Suppressor macrophage (primary cell): Measurements from ENCODE around the gene SPIN1.
"Not testable (repeated sequence)": the region's sequence is repeated elsewhere in the genome, so short reads cannot be mapped to it uniquely, and the experiment has no call there.

Experiments
- DNase-seq, 4 experiments: peaks; one replicate each; pipeline ENCODE4 v3.0.0-alpha.2; 2020 to 2022
- total RNA-seq, 17 experiments: gene quantifications; one replicate each; lab custom pipeline; 2026; ENCODE audit warnings: mixed read lengths in 6 of 17, inconsistent platforms in 3 of 17; lab: John Stamatoyannopoulos, UW

Gene SPIN1
- 14.6 to 101 (median 60.4) reads per million in 17 experiments for total RNA-seq

DNA sequence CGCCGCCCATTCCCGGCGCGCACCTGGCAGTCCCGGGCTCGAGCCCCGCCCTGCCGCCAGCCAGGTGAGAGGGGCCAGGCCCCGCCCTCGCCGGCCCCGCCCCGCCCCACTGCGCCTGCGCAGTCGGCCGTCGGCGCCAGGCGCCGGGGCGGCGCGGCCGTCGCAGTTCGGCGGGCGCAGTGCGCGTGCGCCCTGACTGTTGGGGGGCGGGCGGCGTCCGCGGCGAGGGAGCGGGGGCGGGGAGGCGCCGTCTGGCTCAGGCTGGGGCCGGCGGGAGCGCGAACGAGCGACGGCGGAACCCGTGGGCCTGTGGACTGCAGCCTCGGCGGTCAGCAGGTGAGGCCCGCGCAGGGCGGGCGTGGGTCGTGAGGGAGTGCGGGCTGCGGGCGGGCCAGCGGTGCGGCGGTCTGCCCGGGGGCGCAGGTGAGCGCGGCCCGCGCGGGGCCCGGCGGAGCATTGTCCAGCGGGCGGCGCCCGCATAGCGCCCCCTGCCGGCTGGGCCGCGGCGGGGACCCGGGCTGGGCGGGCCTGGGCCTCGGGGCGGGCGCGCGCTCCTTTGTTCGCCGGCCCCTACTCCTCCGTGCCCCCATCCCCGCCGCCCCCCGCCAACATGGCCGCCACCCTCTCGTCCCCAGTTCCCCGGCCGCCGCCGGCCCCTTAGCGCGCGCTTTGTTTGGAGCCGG is at the start of gene SPIN1:
Gene SPIN1 (plus strand): TSS at position 242 of the 683 bp plus-strand sequence. CDS start 38,096 bp downstream, outside the sequence.
- DNase-seq: peak; percentile 90 to 98 (median 96)

DNA sequence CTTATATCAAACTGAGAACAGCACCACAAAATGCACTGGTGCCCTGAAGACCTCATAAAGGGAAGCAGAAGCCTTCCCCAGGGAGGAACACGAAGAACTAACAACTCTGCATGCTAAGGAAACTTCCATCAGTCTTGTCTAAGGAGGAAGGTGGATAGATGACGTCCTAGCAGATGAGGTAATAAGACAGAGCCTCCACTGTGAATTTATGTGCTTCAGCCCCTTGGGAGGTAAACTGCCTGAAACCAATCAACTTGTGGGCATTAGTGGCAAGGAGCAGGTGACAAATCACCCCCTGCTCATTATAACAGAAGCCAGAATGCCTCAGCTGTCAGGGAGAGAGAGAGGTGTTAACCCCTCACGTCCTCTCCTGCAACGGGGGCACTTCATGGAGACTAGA is 48.9 kb upstream of the SPIN1 start:
- peak; percentile 51 to 69 (median 58) for DNase-seq

DNA sequence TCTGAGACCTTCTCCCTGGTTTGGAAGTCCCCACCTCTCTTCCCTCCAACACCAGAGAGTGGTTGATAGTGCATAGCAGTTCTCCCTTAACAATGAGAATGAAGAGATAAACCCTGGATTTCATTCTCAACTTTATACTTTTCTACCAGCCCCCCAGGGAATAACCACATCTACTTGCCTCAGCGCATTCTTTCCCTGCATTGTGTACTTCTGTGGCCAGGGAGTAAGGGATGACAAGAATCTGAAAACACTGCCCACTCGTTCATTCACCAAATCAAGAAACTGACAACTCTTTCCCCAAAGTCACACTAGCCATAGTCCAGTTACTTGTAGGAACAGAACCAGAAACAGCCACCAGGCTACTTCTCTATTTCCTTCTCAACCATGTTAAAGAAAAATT is 46.0 kb upstream of the SPIN1 start:
- DNase-seq: no peak

DNA sequence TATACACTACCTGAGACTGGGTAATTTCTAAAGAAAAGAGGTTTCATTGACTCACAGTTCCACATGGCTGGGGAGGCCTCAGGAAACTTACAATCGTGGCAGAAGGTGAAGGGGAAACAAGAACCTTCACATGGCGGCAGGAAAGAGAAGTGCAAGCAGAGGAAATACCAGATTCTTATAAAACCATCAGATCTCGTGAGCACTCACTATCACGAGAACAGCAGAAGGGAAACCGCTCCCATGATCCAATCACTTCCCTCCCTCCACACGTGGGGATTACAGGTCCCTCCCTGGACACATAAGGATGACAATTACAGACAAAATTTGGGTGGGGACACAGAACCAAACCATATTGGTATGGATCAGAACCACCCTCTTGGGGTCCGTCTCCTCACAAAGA is 44.2 kb upstream of the SPIN1 start:
- DNase-seq: peak in 3 of 4 experiments; percentile 15 to 19 (median 17)

DNA sequence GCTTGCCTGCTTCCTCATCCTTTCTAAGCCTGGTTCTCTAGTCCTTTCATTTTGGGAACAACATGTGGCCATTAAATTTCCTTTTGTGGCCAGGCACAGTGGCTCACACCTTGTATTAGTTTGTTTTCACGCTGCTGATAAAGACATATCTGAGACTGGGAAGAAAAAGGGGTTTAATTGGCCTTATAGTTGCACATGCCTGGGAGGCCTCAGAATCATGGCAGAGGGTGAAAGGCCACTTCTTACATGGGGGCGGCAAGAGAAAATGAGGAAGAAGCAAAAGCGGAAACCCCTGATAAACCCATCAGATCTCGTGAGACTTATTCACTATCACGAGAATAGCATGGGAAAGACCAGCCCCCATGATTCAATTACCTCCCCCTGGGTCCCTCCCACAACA is 37.9 kb upstream of the SPIN1 start:
- DNase-seq: peak in 3 of 4 experiments; percentile 10 to 32 (median 28)

DNA sequence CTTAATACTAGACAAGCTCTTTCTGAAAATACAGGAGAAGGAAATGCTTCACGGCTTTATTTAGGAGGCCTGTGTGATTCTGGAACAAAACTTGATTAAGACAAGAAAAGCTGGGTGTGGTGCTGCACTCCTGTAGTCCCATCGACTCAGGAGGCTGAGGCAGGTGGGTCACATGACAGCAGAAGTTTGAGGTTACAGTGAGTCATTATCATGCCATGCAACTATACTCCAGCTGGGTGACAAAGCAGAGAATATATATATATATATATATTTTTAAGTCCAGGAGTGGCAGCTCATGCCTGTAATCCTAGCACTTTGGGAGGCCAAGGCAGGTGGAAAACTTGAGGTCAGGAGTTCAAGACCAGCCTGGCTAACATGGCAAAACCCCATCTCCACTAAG is 33.1 kb upstream of the SPIN1 start:
- DNase-seq: no peak

DNA sequence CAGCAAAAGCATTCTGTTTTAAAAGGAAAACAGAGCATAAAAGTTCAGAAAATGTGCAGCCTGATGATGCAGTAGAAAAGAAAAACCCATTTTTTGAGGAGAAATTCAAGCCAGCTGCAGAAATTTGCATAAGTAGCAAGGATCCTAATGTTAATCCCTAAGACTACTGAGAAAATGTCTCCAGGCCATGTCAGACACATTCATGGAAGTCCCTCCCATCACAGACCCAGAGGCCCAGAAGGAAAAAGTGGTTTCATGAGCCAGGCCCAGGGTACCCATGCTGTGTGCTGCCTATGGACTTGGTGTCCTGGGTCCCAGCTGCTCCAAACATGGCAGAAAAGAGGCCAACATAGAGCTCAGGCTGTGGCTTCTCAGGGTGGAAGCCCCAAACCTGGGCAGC is 31.0 kb upstream of the SPIN1 start:
- not testable (repeated sequence) for DNase-seq

DNA sequence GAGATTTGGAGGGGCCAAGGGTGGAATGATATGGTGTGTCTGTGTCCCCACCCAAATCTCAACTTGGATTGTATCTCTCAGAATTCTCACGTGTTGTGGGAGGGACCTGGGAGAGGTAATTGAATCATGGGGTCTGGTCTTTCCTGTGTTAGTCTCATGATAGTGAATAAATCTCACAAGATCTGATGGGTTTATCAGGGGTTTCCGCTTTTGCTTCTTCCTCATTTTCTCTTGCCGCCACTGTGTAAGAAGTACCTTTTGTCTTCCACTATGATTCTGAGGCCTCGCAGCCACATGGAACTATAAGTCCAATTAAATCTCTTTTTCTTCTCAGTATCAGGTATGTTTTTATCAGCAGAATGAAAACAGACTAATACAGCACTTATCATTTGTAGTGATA is 29.5 kb upstream of the SPIN1 start:
- DNase-seq: peak; percentile 15 to 54 (median 21)

DNA sequence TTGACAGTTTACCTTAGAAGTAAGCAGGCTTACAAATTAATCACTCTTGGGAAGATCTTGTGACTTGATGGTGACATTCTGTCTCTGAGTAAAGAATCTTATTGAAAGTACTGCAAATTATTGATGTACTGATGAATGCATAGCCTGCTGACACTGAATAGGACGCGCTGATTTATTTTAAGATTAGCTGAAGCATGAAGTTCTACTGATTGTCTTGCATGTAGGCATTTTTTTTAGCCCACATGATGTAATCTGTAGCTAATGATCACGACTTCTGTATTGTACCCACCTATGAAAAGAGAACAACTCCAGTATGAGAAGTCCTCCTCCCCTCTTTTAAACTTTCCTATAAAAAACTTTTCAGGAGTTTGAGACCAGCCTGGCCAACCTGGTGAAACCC is 28.3 kb upstream of the SPIN1 start:
- DNase-seq: no peak

DNA sequence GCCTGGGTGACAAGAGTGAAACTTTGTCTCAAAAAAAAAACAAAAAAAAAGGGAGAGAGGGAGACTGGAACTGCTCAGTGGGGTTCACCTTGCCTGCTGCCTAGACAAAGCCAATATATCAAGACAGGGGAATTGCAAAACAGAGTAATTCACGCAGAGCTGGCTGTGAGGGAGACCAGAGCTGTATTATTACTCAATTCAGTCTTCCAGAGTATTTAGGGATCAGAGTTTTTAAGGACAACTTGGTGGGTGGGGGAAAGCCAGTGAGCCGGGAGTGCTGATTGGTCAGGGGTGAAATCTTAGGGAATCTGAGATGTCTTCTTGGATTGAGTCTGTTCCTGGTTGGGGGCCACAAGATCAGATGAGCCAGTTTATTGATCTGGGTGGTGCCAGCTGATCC is 25.6 kb upstream of the SPIN1 start:
- no peak for DNase-seq

DNA sequence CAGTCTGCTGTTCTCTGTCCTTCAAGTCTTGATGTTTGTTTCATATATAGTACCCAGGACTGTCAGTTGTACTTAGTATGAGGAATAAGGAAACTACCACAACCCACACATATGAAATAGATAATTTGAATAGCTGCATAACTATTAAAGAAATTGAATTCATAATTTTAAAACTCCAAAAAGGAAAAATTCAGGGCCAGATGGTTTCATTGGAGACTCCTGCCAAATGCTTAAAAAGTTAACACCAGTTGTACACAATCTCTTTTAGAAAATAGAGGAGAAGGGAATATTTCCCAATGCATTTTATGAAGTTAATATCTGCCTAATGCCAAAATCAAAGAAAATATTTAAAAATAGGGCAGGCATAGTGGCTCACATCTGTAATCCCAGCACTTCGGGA is 24.6 kb upstream of the SPIN1 start:
- DNase-seq: no peak

DNA sequence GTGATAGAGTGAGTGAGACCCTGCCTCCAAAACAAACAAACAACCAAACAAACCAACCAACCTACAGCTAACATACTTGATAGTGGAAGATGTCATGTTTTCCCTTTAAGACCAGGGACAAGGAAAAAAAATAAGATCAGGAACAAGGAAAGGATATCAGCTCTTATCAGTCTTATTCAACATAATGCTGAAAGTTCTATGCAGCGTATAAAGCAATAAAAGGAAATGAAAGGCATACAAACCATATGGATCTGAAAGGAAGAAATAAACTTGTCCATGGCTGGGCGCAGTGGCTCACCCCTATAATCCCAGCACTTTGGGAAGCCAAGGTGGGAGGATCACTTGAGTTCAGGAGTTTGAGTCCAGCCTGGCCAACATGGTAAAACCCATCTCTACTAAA is 23.5 kb upstream of the SPIN1 start:
- no peak for DNase-seq

DNA sequence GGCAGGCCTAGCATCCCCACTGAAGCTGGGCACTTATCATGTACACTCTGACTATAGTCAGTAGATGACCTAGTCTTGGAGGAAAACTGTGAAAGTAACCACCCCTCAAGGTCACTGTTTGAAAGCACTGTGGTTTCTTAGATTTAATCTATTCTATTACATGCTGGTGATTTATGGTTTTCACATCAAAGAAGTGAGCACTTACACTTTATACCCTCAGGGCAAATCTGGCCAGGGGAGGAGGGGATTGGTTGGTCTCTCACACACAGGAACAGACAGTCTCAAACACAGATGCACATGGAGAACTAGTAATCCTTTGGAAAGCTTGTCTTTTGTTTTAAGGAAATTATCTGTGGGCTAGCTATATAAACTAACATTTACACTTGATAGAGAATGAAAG is 17.9 kb upstream of the SPIN1 start:
- DNase-seq: no peak

DNA sequence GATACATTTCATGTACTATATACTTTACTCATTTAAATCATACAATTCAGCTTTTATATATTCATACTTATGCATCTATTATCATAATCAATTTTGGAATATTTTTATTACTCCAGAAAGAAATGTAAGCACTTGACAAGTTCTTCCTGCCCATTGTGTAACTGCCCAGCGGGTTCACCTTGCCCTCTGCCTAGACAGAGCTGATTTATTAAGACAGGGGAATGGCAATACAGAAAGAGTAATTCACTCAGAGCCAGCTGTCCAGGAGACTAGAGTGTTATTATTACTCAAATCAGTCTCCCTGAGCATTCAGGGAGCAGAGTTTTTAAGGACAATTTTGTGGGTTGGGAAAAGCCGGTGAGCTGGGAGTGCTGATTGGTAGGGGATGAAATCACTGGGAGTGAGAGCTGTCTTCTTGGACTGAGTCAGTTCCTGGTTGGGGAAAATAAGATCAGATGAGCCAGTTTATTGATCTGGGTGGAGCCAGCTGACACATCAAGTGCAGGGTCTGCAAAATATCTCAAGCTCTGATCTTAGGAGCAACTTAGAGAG is 16.1 kb upstream of the SPIN1 start:
- no peak for DNase-seq

DNA sequence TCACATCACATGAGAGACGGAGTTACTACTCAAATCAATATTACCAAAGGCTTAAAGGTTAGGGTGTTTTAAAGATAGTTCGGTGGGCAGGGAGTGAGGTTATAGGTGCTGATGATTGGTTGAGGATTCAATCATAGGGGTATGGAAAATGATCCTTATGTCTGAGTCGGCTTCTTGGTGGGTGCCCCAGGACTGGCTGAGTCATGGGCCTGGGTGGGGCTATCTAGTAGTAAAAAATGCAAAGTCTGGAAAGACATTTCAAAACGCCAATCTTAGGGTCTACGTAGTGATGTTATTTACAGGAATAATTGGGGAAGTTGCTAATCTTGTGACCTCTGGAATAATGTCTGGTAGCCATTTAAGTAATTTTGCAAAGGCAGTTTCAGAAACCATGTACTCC is 15.2 kb upstream of the SPIN1 start:
- peak; percentile 52 to 79 (median 66) for DNase-seq

DNA sequence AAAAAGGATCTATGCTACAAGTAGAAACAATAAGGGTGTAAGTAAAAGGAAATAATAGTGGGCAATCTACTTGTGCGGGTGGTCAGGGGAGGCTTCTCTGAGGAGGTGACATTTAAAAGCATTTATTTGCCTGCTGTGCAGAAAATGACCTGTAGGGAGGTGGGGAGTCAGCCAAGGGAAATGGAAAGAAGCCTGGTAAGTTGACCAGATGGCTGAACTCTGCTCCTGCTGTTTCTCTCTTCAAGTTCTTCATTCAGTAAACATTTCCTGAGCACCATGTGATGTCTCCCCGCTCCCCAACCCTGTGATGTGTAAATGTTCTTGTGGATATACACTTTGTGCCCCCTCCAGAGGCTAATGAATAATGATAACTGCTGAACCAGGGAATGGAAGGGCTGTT is 9.9 kb upstream of the SPIN1 start:
- DNase-seq: no peak

DNA sequence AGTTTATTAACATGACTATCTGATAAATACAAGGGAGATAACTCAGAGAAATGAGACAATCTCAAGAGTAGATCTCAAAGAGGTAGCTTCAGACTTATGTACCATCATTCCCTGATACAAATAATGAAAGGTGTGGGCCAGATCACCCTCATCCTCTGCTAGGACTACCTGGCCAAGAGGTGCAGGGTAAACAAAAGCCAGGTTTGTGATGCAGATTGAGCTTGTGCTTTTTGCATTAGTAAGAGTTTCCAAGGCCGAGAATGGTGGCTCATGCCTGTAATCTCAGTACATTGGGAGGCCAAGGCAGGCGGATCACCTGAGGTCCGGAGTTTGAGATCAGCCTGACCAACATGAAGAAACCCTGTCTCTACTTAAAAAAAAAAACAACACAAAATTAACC is 8.9 kb upstream of the SPIN1 start:
- no peak for DNase-seq

DNA sequence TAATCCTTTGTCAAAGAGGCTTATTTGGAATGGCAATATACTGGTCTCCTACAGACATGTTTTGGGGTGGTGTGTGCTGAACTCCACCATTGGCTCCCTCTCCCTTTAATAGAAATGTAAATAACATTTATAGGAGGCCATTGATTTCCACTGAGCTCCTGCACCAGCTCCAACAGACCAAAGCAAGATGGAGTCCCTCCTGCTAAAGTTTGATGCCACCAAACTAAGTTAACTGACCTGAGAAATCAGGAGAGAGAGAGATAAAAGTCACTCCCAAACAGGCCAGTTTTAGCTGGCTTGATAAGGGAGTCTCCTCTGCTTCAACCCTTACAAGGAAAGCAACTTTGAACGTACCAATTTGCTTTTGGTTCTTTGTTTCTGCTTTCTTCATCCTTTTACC is 8.1 kb upstream of the SPIN1 start:
- DNase-seq: no peak

DNA sequence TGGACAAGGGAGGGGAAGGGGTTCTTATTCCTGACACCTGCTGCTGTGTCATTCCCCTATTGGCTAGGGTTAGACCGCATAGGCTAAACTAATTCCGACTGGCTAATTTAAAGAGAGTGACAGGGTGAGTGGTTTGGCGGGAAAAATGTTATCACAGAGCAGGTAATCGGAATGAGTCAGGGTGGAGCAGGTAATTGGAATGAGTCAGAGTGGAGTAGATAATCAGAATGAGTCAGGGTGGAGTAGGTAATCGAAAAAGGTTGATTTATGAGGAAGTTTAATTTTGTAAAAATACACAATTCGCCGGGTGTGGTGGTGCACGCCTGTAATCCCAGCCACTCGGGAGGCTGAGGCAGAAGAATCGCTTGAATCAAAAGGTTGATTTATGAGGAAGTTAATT is 6.9 kb upstream of the SPIN1 start:
- DNase-seq: not testable (repeated sequence)

DNA sequence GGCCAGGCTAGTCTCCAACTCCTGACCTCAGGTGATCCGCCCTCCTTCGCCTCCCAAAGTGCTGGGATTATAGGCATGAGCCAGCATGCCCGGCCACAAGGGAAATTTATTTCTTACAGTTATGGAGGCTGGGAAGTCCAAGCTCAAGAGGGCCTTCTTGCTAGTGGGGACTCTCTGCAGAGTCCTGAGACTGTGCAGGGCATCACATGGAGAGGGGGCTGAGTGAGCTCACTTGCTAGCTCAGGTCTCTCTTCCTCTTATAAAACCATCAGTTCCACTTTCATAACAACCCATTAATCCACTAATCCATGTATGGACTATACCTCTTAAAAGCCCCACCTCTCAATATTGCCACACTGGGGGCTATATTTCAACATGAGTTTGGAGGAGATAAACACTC is 5.1 kb upstream of the SPIN1 start:
- peak in 3 of 4 experiments; percentile 28 to 37 (median 30) for DNase-seq

DNA sequence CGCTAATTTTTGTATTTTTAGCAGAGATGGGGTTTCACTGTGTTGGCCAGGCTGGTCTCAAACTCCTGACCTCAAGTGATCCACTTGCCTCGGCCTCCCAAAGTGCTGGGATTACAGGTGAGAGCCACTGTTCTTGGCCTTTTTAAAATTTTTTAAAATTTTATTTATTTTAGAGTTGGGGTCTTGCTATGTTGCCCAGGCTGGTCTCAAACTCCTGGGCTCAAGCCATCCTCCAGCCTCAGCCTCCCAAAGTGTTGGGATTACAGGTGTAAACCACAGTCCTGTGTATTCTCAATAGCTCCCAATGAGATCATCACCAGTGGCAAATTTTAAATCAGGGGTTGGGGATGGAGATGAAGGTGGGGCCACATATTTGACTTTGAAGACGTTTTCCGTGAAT is 2.1 kb upstream of the SPIN1 start:
- not testable (repeated sequence) for DNase-seq

DNA sequence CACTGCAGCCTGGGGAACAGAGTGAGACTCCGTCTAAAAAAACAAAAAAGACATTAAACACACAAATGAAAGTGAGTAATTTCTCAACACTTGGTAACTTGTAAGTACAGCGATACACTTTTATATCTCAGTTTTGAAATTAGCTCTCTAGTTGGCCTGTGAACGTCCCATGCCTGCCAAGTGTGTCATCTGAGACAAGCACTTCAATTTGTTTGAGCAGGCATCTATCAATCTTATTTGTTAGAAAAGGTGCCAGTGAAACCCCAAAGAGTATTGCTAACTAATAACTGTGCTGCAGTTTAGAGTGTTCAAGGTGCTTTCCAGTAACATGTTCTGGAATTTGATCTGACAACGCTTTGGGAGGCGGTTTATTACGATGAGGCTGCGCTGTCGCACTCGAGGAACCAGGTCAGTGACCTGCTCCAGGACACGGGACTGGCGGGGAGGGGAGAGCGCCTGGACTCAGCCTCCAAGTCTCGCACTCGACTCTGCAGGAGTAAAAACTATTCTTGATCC is 1.1 kb upstream of the SPIN1 start:
- DNase-seq: no peak

DNA sequence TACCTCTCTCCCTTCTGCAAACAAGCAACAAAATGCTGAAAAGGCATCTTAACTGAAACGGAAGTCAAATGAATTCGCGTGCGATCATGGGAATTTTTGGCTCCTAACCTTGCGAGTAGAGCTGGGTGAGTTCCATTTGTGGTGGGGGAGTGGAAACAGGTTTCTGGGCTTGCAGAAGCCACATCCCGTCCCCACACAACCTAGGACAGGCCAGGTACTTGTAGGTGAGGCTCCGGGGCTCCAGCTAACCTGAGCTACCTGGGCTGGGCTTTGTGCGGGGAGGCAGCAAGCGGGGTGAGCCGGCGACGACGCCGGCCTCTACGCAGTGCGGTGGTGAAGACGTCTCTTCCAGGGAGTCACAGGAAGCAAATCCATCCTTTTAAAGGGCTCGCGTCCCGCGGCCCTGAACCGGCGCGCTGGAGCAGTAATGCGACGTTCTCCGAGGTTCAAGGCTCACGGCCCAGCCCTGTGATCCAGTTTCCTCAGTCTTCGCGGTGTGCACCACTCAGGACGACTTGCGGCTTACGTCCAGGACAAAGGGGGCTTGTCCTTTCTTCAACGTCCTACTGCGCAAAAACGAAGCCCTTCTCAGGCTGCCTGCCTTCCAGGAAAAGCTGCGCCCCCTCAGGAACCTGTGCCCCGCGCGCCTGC is 567 bp upstream of the SPIN1 start:
- peak; percentile 66 to 78 (median 76) for DNase-seq
